Measurements from ENCODE around the gene CXCR5.

- TF ChIP-seq KLF9 (tag by site-specific recombination; IDR thresholded peaks at IDR 0.05; ENCODE audit: low read depth): no peak
- TF ChIP-seq ZFP37 (tag by site-specific recombination; IDR thresholded peaks at IDR 0.05): no peak
- no peak for TF ChIP-seq TRIM28 (IDR thresholded peaks at IDR 0.05; ENCODE audit: borderline replicate concordance, low read length)
- TF ChIP-seq CTCF (tag by site-specific recombination; IDR thresholded peaks at IDR 0.05): no peak
These were observed 33.9 kb upstream of the CXCR5 start for GRCh38 chr11:118849825-118850224.
